RPMI7951 (cell line): ENCODE measurements around the gene LPA. TPM values are rescaled to one million over a fixed set of nuclear protein-coding genes. Genes with fewer than 3 reads are reported as not detected.
"Not testable (repeated sequence)": the region's sequence is repeated elsewhere in the genome, so short reads cannot be mapped to it uniquely, and the experiment has no call there.

Experiments used
- DNase-seq: peaks from one replicate; pipeline ENCODE4 v3.0.0-alpha.2; 2012; ENCODE audit warnings: low read depth
- total RNA-seq: library from RNA; depleted of rRNA; stranded (reverse); fragments of >200 nt; shearing (Covaris generic); gene quantifications from 2 replicates; pipeline ENCODE4 v1.2.3, GENCODE V29; 2014; rRNA removed

Gene LPA, protein sequence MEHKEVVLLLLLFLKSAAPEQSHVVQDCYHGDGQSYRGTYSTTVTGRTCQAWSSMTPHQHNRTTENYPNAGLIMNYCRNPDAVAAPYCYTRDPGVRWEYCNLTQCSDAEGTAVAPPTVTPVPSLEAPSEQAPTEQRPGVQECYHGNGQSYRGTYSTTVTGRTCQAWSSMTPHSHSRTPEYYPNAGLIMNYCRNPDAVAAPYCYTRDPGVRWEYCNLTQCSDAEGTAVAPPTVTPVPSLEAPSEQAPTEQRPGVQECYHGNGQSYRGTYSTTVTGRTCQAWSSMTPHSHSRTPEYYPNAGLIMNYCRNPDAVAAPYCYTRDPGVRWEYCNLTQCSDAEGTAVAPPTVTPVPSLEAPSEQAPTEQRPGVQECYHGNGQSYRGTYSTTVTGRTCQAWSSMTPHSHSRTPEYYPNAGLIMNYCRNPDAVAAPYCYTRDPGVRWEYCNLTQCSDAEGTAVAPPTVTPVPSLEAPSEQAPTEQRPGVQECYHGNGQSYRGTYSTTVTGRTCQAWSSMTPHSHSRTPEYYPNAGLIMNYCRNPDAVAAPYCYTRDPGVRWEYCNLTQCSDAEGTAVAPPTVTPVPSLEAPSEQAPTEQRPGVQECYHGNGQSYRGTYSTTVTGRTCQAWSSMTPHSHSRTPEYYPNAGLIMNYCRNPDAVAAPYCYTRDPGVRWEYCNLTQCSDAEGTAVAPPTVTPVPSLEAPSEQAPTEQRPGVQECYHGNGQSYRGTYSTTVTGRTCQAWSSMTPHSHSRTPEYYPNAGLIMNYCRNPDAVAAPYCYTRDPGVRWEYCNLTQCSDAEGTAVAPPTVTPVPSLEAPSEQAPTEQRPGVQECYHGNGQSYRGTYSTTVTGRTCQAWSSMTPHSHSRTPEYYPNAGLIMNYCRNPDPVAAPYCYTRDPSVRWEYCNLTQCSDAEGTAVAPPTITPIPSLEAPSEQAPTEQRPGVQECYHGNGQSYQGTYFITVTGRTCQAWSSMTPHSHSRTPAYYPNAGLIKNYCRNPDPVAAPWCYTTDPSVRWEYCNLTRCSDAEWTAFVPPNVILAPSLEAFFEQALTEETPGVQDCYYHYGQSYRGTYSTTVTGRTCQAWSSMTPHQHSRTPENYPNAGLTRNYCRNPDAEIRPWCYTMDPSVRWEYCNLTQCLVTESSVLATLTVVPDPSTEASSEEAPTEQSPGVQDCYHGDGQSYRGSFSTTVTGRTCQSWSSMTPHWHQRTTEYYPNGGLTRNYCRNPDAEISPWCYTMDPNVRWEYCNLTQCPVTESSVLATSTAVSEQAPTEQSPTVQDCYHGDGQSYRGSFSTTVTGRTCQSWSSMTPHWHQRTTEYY (N-terminal part only)
- not detected in 2 replicates for total RNA-seq

DNA sequence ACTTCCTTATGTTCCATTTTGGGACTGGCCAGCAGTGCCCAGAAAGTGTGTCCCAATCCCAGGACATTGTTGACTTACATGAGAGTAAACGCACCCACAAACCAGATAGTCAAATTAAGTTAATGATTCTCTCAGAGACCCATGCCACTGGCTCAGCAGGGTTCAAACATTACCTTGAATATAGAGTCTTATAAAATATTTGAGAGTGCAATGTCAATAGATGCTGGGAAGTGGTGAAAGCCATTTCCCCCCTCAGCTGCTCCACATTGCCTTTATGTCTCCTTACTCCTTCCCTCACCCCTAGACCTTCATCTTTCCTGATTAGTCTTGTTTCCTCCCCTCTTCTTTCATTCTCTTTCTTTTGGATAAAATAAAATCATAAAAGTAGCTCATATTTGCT is at the start of gene LPA:
TSS of gene LPA (minus strand) at position 78 of the 400 bp plus-strand sequence. CDS start at position 17, 61 bp downstream.
- DNase-seq, result not testable (repeated sequence)

DNA sequence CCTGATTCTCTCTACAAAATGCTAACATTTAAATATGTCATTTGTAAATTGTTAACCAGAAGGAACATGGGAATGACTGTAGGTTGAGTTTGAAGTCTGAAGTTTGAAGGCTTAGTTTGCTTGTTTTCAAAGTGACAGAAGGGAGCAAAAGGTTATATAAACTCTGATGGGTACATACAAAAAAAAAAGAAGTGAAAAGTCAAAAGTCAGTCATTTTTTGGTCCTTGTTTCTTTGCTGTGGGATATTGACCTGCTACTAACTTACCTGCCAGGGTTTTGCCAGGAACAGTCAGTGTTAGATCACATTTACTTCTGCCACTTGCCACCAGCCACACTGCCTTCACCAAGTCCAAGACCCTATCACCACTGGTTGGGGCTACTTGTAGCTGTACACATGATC is 44.9 kb upstream of the LPA start:
- DNase-seq, result not testable (repeated sequence)

DNA sequence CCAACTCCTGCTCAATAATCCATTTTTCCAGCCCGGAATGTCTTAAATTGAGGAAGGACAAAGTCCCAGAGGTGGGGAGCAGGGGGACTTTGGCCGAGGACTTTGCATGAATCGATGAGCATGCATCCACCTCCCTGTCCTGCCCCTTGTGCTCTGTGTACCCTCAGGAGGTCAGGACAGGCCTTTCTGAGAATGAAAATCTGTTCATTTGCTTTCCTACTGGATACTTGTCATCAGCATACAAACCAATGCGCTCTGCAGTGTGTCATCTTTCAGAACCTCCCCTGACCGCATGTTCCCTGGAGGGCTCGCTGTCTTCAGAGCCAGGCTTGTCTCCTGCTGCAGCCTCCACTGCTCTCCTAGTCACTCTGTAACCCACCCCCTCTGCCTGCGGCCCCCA is 40.6 kb upstream of the LPA start:
- DNase-seq, result not testable (repeated sequence)

DNA sequence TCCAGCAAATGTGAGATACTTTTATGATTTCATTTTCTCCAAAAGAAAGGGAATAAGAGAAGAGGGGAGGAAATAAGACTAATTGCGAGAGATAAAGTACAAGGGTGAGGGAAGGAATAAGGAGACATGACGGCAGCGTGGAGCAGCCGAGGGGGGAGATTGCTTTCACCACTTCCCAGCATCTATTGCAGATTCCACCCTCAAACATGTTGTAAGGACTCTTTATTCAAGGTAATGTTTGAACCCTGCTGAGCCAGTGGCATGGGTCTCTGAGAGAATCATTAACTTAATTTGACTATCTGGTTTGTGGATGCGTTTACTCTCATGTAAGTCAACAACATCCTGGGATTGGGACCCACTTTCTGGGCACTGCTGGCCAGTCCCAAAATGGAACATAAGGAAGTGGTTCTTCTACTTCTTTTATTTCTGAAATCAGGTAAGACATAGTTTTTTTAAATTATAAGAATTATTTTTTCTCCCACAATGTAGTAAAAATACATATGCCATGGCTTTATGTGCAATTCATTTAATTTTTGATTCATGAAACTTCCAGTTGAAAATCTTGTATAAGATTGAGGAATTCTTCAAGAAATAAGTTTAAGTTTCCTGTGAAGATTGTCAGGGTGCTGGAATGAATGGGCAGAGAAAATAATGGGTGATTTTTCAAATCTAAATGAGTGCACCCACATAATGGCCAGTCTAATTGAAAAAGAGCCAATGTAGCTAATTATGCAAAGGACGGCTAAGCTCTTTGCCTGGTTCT is 38.0 kb upstream of the LPA start, which contains the start of gene PLG:
TSS of gene PLG (plus strand) at position 327 of the 763 bp plus-strand sequence. CDS start at position 388, 61 bp downstream.
- DNase-seq, result not testable (repeated sequence)

DNA sequence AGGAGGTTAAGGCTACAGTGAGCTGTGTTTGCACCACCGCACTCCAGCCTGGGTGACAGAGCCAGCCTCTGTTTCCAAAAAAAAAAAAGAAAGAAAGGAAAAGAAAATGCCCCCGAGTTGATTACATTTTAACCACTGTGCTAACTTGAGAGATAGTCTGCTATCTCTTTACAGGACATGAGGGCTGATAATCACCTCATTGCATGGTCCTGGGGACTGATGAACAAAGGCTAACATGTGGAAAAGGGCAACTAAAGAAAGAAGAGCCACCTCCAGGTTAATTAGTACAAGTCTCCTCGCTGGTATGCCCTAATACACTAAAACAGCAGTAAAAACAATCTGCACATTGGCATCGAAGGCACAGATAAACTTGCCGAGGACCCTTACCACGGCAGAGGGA is 33.8 kb upstream of the LPA start:
- no peak for DNase-seq

DNA sequence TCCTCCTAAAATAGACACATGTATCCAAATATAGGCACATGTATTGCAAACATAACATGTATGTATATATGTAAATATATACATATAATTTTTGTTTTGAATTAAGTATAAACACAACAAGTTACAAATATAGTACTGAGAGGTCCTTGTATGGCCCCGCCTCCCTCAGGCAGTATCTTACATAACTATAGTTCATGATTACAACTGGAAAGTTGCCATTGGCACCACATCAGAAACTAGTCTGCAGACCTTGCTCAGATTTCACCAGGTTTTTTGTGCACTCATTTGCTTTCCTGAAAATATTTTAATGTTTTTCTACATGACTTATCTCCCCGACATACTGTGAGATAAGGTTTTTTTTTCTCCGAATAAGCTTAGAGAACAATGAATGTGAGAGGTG is 32.8 kb upstream of the LPA start:
- DNase-seq, result not testable (repeated sequence)

DNA sequence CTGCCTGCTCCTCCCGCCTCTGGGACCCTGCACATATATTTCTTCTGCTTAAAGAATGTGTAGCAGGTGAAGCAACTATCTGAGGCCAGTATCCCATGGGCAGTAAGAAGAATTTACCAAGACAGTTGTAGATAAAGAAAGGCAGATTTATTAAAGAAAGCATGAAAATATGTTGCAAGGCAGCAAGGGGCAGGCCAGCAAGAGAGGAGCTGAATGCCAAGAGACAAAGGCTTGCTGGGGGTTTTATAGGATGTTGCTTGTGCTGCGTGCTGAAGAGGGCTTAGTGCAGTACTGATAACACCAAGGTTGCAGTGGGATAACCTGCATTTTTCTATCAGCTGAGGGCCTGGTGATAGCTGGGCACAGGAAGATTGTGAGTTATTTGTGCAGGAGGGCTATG is 31.5 kb upstream of the LPA start:
- DNase-seq, result not testable (repeated sequence)

DNA sequence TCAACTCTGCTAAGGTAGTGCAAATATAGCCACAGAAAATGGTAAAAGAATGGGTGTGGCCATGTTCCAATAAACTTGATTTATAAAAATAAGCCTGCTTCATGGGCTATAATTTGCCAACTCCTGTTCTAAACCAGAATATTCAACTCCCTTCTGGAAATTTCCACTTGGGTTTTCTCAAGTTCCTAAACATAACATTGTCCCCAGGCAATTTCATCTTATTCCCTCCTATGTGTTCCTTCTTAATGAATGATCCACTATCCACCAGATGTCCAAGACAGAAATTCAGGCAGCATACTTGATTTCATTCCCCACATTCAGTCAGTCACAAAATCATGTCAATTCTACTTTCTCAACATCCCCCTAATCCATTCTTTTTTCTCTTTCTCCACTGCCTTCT is 30.9 kb upstream of the LPA start:
- DNase-seq, result peak; percentile 72

DNA sequence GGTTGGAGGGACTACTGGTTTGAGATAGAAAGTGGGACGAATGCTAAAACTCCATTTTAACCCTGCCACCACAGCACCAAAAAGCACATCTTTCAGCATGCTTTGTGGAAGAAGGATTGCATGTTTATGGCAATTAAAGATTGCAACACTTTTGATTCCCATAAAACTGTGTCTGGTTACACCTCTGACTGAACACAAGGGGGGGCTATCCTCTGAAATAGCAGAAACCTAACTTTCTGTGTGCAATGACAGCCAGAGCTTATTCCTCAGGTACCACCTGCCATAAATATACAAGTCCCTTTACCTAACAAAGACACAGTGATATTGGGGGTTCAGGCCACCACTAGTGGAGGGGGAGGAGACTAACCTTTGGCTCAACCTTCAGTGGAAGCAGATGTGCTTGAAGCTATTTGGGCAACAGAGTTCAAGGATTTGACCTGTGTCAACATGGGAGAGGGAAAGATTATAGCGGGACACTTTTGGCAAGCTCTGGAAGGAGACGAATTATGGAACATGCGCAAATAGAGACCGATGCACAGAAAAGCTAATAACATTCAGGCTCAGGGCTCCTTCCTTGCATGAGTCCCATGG is 28.4 kb upstream of the LPA start:
- peak; percentile 7 for DNase-seq

DNA sequence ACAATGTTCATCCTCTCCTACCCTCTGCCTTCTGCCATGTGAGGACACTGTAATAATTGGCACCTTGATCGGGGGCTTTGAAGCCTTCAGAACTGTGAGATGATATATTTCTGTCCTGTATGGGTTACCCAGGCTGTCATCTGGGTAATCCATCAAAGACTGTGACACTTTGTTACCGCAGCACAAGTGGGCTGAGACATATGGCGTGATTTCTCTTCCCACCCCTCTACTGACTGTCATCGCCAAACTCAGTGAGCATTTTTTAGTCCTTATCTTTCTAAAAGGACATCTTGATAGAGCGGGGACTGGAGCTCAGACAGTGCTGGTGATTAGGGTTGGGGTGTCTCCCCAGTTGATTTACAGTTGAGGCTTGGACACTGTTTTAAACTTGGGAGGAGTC is 27.5 kb upstream of the LPA start:
- DNase-seq, result no peak

DNA sequence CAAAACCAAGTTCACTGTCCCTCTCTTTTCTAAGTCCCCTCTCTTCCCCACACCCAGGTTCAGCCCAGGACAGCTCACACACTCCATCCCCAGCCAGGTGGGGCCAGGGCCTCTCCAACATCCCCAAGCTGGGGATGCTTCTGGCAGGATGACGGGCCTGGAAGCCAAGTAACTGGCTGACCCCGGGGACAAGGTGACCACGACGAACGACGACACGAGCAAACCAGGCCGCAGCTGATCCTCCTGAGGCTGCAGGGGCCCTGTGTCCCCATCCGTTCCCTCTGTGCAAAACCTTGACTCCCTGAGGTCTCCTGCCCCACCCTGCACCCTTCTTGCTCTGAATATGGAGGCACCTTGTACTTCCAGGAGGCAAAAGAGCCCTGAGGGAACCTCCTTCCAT is 26.4 kb upstream of the LPA start:
- DNase-seq, result no peak

DNA sequence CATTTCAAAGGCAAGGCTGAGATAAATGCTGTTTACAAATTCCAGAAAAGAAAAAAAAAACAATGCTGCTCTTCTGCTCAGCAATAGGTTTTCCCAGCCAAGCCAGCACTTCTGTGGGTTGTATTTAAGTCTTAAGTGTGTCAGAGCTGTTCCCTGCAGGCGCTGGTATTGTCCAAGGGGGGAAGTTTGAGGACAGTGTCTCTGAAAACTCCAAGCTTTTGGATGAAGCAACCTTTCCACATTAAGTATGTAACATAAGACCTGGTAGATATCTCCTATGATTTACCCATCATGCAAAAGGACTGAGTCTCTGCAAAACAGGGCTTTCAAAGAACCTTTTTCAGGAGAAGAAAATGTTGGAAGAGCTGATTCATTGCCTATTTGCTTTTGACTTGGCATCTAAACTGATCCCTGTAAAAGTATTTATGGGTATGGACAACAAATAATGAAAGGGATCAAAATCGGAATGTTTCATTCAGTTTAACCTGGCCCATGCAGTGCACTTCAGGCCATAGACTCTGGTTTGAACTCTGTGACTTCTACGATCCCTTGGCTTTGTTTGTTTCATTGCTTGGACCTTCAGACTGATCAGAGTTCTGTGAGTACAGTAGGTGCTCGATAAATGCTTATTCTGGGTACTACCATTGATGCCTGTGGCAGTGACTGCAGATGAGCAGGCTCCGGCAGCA is 21.8 kb upstream of the LPA start:
- DNase-seq, result no peak

DNA sequence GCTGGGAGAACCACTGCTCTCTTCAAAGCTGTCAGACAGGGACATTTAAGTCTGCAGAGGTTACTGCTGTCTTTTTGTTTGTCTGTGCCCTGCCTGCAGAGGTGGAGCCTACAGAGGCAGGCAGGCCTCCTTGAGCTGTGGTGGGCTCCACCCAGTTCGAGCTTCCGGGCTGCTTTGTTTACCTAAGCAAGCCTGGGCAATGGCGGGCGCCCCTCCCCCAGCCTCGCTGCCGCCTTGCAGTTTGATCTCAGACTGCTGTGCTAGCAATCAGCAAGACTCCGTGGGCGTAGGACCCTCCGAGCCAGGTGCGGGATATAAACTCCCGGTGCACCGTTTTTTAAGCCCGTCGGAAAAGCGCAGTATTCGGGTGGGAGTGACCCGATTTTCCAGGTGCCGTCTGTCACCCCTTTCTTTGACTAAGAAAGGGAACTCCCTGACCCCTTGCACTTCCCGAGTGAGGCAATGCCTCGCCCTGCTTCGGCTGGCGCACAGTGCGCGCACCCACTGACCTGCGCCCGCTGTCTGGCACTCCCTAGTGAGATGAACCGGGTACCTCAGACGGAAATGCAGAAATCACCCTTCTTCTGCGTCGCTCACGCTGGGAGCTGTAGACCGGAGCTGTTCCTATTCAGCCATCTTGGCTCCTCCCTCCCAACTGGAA is 21.2 kb upstream of the LPA start:
- not testable (repeated sequence) for DNase-seq

DNA sequence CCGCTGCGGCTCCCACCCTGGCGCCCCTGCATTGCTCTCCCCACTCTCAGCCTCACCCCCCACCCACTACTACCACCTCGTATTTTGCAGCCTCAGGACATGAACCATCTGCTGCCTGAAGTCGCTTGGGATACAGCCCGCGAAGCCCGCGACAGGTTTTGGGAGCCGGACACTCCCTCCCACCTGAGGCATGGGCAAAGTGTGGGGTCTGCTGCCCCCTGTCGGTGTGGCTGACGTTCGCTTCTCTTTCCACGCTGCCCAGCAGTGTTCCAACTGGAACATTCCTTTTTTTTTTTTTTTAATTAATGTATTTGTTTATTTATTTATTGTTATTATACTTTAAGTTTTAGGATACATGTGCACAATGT is 15.3 kb upstream of the LPA start:
- no peak for DNase-seq

DNA sequence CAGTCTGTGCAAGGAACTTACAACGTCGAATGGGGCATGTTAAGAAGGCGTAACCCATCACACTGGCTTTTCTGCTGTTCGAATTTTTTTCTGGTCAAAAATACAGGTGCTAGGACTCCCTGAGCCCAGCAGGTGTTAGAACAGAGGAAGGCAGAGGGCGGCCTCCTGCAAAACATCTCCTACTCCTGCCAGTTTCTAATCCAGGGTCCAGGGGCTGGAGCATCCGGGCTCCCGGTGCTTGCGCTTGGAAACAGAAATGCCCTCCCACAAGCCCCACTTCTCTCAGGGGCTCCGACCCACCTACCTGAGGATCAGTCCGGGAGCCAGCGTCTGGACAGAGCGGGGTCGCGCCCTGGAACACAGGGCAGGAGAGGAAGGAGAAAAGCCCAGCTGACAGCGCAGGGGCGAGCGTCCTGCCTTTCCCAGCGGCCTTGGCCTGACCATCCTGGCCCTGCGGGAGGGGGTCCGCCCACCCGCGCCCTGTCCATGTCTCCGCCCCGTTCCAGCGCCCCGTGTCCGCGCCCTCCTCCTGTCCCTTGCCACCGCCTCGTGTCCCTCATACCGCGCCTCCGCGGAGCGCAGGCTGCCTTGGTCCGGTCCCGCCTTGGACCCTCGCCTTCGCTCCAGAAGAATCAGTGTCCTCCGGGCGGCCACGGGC is 14.8 kb upstream of the LPA start:
- DNase-seq, result no peak

DNA sequence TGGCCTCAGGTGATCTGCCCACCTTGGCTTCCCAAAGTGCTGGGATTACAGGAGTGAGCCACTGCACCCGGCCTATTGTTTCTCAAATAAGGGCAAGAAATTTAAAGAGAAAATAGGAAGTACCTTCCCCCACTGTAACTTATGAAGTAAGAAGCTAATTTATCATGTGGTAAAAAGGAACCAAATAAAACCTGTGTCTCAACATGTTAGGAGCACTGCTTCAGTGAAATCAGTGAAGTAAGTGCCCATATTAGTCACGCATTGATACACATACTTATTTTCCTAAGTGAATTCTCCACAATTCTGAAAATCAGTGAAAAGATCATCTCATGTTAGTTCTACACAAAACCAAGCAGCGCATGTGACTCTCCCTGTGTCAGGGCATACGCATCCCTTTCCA is 14.2 kb upstream of the LPA start:
- no peak for DNase-seq

DNA sequence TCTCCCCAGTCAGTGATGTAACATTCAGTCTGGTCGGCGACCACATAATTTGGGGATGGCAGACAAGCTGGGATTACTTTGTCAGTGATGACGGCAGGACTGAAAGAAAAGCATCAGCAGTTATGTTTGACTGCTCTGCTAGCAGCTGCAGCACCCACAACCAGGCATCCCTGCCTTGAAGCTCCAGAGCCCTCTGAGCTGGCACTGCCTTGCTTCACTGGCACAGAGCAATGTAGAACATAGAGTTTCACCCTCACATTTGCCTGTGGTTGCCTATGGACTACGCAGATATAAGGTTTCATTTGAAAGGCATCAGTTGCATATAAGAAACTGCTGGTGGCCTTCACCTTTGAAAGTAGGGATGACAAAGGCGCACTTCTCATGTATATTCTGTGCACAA is 12.3 kb upstream of the LPA start:
- DNase-seq, result not testable (repeated sequence)

DNA sequence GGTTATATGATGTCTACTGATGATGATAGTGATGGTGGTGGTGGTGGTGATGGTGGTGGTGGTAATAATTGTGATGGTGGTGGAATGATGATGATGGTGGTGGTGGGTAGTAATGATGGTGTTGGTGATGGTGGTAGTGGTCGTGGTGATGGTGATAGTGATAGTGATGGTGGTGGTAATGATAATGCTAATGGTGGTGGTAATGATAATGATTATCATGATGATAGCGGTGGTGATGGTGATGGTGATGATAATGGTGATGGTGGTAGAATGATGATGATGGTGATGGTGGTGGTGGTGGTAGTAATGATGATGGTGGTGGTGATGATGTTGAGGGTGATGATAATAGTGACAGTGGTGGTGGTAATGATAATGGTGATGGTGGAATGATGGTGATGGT is 4.5 kb upstream of the LPA start:
- DNase-seq, result no peak
